Measurements from ENCODE around the gene GCK.

DNA sequence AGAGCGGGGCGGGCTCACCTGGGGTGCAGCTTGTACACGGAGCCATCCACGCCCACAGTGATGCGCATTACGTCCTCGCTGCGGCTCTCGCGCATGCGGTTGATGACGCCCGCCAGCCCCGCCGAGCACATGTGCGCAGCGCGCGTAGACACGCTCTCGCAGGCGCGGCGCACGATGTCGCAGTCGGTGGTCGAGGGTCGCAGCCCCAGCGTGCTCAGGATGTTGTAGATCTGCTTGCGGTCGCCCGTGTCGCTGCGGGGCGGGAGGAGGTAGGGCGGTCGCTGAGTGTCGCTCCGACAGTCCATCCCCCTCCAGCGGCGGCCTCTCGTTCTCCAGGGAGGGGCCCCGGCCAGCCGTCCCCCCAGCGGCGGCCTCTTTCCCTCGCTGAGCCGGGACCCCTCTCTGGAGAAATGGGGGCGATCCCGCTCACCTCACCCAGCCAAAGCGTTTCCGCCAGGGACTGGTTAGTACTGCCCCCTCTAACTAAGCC lies 43.7 kb downstream of the GCK start:
- TF ChIP-seq, protein P1, sequence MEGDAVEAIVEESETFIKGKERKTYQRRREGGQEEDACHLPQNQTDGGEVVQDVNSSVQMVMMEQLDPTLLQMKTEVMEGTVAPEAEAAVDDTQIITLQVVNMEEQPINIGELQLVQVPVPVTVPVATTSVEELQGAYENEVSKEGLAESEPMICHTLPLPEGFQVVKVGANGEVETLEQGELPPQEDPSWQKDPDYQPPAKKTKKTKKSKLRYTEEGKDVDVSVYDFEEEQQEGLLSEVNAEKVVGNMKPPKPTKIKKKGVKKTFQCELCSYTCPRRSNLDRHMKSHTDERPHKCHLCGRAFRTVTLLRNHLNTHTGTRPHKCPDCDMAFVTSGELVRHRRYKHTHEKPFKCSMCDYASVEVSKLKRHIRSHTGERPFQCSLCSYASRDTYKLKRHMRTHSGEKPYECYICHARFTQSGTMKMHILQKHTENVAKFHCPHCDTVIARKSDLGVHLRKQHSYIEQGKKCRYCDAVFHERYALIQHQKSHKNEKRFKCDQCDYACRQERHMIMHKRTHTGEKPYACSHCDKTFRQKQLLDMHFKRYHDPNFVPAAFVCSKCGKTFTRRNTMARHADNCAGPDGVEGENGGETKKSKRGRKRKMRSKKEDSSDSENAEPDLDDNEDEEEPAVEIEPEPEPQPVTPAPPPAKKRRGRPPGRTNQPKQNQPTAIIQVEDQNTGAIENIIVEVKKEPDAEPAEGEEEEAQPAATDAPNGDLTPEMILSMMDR (IDR thresholded peaks at IDR 0.05; ENCODE audit: low read depth, low read length, poor library complexity, severe bottlenecking), result no peak
- TF ChIP-seq EZH2phosphoT487 (IDR thresholded peaks at IDR 0.05; ENCODE audit: borderline replicate concordance, low read length), result no peak
